ENCODE measurements around the gene UBE2L5.

GRCh38 chr13:30463787-30464495 is 41.6 kb downstream of the UBE2L5 start:
- no peak for TF ChIP-seq ZFP3 (CRISPR knock-in tag; IDR thresholded peaks at IDR 0.05)
- TF ChIP-seq SNAI2 (CRISPR knock-in tag; IDR thresholded peaks at IDR 0.05) = no peak
- no peak for TF ChIP-seq ZNF70 (CRISPR knock-in tag; IDR thresholded peaks at IDR 0.05)
- TF ChIP-seq BACH2 (CRISPR knock-in tag; IDR thresholded peaks at IDR 0.05; ENCODE audit: borderline replicate concordance) = no peak
- no peak for TF ChIP-seq TOX (CRISPR knock-in tag; IDR thresholded peaks at IDR 0.05; ENCODE audit: borderline replicate concordance)
- TF ChIP-seq ISL1 (CRISPR knock-in tag; IDR thresholded peaks at IDR 0.05) = no peak
- no peak for TF ChIP-seq ARNTL (CRISPR knock-in tag; IDR thresholded peaks at IDR 0.05; ENCODE audit: borderline replicate concordance, low read depth)
- no peak for TF ChIP-seq OSR1 (CRISPR knock-in tag; IDR thresholded peaks at IDR 0.05)
- TF ChIP-seq CSRNP3 (CRISPR knock-in tag; IDR thresholded peaks at IDR 0.05) = no peak
